NCI-H2029 (cell line): ENCODE results near the gene SPTLC3.

ENCODE experiments used
- DNase-seq: peaks from one replicate; lab custom pipeline; 2025; lab: John Stamatoyannopoulos, UW

SPTLC3 gene

DNA sequence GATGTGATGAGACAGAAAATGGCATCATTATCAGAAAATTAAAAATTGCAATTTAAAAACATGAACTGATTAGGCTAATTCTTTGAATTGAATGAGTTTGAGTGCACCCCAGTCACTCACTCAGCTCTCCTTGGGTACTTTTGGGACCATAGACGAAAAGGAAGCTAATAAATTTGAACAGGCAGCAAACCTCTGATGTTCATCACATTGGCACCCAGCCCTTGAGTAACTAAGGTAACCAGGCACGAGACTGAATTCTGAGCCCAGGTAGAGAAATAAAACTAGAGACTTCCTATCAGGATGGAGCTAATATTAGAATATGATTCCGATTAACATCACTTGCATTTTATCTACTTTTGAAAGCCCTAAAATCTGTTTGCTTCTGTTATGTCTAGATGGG, 131.4 kb downstream of the SPTLC3 start:
- no peak for DNase-seq

DNA sequence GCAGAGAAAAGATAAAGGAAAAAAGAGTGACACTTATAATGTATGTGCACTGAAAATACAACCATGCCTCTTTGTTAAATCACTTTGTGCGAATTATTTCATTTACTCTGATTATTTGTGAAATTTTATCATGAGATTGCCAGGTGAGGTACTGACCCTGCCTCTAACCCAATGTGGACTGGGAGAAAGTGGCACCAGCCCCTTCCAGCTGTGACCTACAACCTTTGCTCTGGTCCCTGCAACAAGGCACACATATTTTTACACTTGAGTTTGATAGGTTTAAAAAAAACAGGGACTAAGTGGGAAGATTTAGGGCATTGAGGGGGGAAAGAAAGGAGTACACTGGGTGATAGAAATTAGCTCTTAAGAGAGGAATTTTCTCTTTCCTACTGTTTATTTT, 132.0 kb downstream of the SPTLC3 start:
- no peak for DNase-seq

DNA sequence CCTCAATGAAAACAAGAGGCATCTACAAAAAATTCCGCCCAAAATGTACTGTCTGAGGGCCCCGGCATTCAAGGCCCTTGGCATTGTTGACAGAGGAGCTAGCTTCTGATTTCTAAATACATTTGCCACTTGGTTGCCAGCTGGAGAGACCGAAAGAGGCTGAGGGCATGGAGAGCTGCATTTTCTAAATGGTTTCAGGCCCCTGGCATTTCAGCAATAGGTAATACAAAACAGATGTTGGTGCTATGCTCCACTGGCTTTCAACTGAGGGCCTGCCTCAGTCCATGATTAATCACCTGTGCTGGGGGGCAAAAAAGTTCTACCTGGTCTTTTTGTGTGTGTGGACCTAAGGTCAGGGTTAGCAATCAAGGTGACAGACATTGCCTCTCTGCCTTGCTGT, 132.8 kb downstream of the SPTLC3 start:
- no peak for DNase-seq

DNA sequence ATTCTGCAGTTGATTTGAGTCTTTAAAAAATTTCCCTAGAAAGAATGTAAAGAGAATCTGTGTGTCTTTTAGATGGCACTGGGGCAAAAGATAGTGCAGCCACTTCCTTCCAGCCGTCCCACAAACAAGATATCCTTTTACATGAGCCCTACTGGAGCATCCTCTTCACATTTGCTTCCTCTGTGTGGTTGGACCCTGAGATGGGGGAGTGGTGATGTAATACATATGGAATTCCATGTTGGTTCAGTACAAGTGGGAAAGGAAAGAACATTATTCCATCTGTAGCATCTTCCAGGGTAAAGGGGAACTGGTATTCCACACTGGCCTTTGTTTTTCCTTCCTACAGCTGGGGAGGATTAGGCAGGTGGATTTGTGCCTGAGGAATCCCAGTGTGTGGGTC, 133.4 kb downstream of the SPTLC3 start:
- no peak for DNase-seq

DNA sequence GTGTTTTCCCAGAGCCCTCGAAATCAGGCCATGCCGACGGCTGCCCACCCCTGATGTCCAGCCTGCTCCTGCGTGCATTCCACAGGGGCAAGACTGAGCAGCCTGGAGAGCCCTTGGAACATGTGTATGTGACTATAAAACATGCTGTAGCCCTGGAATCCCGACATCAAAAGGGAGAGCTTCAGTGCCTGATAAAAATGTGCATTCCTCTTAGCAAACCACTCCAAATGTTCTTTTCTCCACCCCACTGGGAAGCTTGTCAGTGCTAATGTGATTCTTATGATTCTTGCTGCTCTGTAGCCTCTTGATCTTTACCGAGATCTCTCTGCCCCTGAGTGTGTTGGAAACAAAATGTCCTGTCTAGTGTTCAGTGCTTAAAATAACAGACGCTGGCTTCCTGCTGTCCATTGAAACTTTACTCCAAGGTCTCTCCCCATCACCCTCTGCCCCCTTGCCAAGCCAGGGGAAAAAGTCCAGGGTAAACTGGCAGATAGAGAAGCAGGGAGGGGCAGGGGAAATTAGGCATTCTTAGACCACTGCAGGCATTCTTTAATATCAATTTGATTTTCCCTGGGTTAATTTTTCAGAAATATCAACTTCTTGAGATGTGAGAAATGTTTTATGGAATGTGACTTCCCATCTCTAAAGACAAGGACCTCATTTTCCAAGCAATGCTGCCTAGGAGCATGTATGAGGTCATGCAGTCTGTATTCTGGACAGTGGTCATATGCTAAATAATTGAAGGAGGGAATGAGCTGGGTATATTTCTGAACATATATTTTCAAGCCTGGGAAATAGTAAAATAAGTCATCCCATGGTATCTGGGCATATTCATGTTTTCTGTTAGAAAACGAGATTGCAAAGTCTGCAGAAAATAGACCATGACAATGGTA, 138.5 kb downstream of the SPTLC3 start:
- DNase-seq = no peak

DNA sequence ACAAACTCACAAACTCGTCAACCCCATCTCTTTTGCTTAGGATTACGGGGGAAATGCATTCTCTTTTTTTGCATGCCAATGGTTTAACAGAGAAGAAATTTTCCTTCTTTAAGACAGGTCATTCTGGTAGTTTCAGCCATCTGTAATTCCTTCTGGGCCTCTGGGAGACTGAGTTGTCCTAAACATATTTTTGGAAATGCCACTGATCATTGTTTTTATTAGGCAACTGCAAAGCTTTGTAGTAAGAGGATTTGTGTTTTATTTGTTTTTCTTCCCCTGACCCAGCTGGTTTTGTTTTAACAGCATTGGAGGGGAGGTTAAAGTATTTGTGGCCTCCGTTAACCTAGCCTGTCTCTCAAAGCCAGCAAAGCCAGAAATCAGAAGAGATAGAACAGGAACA, 139.2 kb downstream of the SPTLC3 start:
- no peak for DNase-seq

DNA sequence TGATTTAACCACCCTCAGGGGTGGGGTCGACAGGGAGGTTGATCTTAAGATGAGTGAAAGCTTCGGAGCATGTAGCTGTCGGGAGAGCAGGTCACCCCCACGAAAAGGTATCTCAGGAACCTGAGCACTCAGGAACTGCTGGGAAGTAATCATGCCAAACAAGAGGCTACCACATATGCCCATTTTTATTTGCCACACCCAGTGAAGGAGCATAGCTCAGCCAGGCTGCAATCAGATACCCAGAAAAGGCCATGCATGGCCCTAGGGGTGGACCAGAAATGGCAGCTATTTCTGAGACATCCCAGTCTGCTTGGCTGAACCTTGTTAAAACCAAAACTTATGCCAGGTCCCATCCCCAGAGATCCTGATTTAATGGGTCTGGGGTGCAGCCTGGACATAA, 139.6 kb downstream of the SPTLC3 start:
- DNase-seq = no peak

DNA sequence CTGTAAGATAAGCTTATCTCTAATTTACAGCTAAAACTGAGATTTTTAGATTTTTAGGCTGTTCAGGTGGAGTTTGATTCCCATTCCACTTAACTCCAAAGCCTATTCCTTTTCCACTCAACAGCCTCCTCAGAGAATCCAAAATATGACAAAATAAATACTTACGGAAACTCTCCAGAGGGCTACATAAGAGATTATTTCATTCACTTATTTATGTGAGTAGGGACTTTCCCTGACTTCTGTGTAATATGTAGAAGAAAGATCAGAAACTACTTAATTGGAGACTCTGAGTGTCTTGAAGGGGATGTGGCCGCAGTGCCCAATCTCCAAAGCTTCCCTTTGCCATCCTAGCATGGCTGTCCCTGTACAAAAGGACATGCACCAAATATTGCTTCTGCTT, 140.2 kb downstream of the SPTLC3 start:
- DNase-seq = no peak

DNA sequence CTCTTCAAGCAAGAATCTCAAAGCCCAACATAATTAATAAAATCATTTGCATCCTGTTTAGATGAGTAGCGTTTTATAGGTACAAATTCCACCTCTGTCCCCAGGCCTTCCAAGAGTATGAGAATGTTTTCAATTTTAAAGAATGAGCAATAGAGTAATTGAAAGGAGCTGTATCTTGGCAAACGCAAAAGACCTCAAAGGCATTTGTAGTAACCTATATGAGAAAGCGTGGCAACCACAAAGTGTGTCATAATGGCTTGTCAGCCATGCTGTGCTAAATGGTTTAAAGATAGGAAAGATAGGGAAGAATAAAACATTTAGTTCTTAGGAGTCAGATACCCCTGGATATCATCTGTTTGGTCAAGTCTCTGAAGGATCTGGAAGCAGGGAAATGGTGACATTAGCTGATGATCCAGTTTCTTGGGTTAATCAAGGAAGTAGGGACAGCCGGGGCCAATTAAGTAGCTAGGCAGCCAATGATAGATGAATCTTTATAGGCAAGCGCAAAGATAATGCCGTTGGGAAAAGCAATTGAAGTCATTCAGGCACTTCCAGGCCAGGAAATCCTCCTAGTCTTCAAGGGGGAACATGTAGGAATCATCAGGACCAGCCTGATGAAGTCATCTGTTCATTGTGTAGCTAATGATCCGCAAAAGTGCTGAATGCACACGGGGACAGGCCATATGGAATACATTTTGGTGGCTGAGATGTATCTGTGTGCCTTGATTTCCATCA, 140.8 kb downstream of the SPTLC3 start:
- no peak for DNase-seq

DNA sequence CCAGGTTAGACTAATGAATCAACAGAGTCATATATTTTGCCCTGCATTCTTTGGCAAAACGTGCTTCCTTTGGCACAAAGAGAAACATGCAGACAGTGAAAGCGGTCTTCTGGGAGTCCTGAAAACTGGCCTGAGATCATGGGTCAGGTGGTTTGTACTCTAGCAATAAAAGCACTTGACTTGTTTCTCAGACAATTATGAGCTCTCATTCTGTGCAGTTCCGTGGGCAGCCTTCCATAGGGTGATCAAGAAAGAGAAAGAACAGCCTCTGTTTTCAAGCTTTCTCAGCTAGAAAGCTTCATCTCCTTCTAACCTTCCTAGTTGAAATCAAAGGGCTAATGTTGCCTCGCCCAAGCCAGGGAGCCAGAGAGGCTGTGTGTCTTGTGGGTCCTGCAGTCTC, 149.6 kb downstream of the SPTLC3 start:
- DNase-seq = peak; percentile 16

DNA sequence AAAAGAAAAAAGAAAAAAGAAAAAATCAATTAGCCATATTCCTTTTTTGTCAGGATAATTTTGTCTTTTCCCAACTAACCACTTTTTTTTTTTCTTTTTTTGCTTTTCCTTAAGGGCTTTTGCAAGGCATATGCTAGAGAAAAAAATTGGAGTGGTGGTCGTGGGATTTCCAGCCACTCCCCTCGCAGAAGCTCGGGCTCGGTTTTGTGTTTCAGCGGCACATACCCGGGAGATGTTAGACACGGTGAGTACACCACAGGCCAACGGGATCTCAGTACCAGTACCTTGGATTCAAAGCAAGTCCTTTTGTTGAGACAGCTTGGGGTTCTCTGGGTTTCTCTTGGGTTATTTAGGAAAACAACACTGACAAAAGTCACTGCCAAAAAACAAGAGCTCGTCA, 151.1 kb downstream of the SPTLC3 start:
- DNase-seq = no peak

DNA sequence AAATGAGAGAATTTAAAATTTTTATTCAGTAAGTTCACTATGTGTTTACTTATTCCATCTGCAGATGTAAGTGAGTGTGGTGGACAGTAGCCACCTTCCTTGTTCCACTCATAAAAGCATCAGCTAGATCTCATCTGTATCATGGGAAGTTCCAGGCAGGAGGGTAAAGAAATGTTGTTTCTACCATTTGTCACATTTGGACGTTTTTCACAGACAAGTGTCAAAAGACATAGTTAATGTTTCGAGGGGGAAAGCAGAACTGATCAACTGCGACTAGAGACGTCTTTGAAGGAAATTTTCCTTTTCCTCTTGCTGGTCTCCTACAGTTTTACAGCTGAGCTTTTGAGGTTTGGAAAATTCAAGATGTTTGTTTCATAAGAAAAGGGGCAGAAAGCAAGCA, 156.4 kb downstream of the SPTLC3 start:
- no peak for DNase-seq

DNA sequence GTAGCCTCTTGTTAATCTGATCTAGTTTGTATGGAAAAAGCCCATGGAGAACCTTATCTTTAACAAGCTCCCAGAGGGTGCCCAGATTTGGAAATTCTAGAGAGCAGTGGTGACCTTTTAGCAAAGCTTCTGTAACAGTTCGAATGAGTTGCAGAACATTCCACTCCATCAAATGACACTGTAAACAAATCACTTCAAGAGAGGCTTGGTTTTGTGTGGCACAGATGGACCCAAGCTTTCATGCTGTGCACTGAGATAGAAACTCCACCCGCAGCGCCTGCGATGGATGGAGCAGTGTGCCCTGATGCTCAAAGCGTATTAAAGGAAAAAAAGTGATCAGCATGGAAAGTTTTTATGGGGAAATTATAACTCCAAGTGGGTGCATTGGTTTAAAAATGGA, 157.2 kb downstream of the SPTLC3 start:
- DNase-seq = no peak

DNA sequence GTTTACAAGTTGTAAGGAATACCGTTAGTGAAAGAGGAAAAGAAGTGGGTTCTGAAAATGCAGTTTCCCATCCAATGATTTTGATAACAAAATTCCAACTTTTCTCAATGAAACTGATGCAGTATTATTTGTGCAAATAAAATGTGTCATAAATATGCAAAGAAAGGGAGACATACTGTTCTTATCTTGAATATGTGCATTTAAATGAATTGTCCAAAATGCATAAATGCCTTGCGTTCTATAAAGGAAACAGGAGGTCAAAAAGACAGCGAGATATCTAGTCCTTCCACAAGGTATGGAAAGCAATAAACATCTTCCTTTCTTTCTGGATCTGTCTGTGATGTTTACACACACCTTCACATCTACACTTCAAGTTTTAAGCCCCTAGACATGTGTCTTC, 157.7 kb downstream of the SPTLC3 start:
- DNase-seq = no peak

DNA sequence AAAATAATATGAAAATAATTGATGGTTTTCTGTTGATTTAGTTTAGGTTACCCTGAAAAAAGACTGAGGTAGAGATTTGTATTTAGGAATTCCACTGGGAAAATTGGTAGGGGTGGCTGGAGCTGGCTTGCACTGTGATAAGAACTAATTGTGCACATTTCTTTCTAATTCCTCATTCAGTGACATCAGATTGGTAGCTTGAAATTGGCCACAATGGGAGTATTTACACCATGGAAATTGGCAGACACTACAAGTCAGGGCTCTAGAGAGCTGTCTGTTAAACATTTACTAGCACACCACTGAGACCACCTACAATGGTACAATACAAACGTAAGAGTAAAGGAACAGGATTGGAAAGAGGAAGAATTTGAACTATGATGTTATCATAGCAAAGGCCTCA, 160.3 kb downstream of the SPTLC3 start:
- no peak for DNase-seq

DNA sequence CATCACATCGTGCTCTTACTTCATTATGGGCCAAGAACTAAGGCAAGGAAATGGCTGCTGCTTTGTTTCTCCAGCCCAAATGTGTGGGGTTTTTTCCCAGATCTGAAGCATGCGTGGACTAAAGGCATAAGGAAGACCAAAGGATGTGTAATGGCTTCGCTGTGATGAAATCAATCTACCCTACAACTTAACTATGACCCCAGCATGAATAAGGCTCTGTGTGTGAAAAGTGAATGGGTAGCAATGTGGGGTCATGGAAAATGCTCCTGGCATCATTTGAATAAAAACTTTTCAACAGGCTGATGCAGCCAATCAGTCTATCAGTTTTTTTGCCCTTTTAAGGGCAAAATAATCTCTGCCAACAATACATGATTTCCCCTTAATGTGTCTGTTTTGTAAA, 162.0 kb downstream of the SPTLC3 start:
- no peak for DNase-seq

DNA sequence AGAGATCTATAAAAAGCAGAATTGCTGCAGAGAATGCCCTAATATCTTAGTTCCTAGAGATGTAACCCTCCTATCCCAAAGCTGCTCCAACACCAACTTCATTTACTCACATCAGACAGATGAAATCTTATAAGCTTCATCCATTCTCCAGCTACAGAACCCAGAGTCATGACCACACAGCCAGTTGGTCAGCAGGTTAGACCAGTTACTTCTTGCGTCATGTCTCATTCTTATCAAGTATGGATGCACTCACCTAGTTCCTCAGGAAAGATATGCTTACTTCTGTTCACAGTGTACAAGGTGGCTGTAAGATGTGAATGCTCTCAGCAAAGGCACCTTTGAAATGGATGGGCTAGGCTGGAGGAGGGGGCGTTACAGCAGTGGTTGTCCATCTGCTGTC, 164.4 kb downstream of the SPTLC3 start:
- no peak for DNase-seq

DNA sequence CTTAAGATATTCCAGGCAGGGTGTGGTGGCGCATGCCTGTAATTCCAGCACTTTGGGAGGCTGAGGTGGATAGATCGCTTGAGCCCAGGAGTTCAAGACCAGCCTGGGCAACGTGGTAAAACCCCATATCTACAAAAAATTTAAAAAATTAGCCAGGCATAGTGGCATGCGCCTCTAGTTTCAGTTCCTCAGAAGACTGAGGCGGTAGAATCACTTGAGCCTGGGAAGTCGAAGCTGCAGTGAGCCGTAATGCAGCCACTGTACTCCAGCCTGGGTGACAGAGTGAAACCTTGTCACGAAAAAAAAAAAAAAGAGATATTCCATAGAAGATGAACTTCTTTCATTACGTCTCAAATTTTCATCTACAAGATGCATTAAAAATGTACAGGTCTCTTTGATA, 165.6 kb downstream of the SPTLC3 start:
- no peak for DNase-seq

DNA sequence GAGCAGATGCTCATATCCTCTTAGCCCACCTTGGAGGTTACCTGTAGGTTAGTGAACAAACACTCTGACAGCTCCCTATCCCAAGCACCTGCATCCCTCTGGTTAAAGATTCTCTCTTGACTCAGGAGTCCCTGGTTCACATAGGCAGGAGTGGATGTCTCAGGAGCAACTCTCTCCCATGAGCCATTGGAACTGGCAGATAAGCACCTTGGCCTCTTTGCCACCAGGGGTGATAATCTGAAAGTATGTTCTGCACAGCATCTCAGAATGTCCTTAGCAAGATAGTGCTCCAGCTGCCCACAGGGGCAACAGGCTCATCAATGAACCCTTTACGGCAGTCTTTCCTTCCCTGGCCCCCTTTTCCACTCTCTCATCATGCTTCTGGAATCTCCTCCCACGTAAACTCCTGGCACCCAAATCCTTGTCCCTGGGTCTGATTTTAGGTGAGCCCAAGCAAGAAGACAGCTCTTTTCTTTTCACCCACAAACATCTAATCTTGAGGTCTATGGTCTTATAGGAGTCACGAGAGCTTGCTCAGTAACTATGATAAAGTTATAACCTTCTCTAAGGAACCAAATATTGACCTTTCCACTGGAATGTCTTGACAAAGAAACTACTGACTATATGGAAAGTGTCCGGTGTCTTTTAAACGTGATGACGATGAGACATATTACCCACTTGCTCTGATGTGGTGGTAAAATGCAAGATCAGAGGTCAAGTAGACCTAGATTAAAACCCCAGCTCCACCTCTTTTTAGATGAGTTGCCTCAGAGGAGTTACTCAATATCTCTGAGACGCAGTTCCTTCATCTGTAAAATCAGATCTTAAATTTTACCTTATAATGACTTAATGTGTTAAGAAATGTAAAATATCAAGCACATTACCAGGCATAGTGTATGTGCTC, 172.5 kb downstream of the SPTLC3 start:
- no peak for DNase-seq

DNA sequence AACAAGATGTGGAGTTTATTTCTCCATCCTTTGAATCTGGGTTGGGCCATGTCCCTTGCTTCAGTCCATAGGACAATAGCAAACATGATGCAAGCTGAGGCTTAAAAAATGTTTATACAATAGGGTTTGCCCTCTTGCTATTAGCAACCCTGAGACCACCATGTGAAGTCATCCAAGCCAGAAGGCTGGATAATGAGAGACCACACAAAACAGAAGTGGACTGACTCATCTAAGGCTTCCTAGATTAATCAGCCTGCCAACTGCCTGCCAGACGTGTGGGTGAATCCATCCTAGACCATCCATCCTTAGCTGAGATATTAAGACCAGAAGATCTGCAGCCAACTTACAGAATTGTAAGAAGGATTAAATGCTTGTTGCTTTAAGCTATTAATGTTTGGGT, 174.2 kb downstream of the SPTLC3 start:
- no peak for DNase-seq

DNA sequence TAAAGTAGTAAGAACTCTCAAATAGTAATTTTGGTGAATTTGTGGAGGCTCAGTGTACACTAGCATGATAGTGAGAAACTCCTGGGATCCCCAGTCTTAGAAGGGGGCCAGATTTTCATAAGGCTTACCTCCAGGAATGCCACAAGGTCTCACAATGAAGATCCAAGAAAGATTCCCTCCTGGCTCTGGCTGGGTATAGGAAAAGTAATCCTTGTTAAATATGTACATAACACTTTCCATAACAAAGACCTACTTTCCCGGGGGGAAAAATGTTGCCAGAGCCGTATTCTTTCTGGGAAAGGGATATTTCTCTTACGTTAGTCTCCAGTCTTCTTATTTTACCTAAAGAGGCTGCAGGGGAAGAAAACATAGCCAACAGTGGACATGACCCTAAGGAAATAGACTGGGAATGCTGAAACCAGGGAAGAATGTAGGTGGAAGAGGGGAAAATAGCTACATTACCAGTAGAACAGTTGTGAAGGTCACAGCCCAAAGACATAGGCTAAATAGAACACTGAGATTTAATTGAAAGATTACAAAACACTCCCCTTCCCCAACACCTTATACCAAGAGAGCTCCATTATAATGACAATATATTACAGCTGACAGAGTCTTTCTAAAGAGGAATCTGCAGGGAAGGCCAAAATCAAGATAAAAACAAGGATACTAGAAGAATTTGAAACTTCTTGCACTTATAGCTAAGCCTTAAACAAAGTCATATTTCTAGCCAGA, 177.4 kb downstream of the SPTLC3 start:
- no peak for DNase-seq

DNA sequence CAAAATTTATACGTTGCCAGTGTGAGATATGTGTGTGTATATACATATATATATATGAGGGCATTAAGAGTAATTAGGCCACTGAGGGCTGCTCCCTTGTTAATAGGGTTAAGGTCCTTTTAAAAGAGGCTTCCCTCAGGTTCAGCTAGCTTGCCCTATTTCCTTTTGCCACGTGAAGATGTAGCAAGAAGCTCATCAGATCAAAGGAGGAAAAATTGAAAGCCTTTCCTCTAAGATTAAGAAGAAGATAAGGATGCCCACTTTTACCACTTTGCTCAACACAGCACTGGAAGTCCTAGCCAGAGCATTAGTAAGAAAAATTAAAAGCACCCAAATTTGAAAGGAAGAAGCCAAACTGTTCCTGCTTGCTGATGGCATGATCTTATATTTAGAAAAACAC, 179.1 kb downstream of the SPTLC3 start:
- no peak for DNase-seq
